Medulla oblongata (tissue), 1 donor: ENCODE results near the gene NDFIP1.
A peak's percentile ranks its signal among the peaks of the same experiment; 100 is the strongest.

Experiments
- DNase-seq: peaks from one replicate; pipeline ENCODE4 v3.0.0-alpha.2; 2015; ENCODE audit errors: extremely low spot score

The NDFIP1 gene

GRCh38 chr5:142091922-142092321, 16.7 kb upstream of the NDFIP1 start:
- no peak for DNase-seq

- DNase-seq = no peak
Observed at GRCh38 chr5:142095035-142095434, 13.5 kb upstream of the NDFIP1 start.

GRCh38 chr5:142095651-142096330, 12.8 kb upstream of the NDFIP1 start:
- DNase-seq = no peak

GRCh38 chr5:142096382-142096781, 12.2 kb upstream of the NDFIP1 start:
- no peak for DNase-seq

- DNase-seq = no peak
Observed at GRCh38 chr5:142097681-142098080, 10.9 kb upstream of the NDFIP1 start.

GRCh38 chr5:142098275-142098674, 10.3 kb upstream of the NDFIP1 start:
- DNase-seq = no peak

- DNase-seq = no peak
Observed at GRCh38 chr5:142098931-142099330, 9.6 kb upstream of the NDFIP1 start.

- DNase-seq = no peak
Observed at GRCh38 chr5:142100307-142100706, 8.3 kb upstream of the NDFIP1 start.

GRCh38 chr5:142102980-142103740, 5.4 kb upstream of the NDFIP1 start:
- no peak for DNase-seq

GRCh38 chr5:142104491-142104890, 4.1 kb upstream of the NDFIP1 start:
- no peak for DNase-seq

GRCh38 chr5:142106061-142106460, 2.5 kb upstream of the NDFIP1 start:
- DNase-seq = no peak

- DNase-seq = no peak
Observed at GRCh38 chr5:142107036-142107735, 1.4 kb upstream of the NDFIP1 start.

- no peak for DNase-seq
Observed at GRCh38 chr5:142107736-142108431, 695 bp upstream of the NDFIP1 start.

GRCh38 chr5:142109331-142110045, 909 bp downstream of the NDFIP1 start:
- peak; percentile 54 for DNase-seq

- DNase-seq = peak; percentile 71
Observed at GRCh38 chr5:142110046-142110531, 1.5 kb downstream of the NDFIP1 start.

- DNase-seq = no peak
Observed at GRCh38 chr5:142110988-142111687, 2.6 kb downstream of the NDFIP1 start.

- no peak for DNase-seq
Observed at GRCh38 chr5:142114687-142115086, 6.1 kb downstream of the NDFIP1 start.

GRCh38 chr5:142115937-142116614, 7.5 kb downstream of the NDFIP1 start:
- DNase-seq = no peak

GRCh38 chr5:142117579-142118151, 9.1 kb downstream of the NDFIP1 start:
- no peak for DNase-seq
